HEK293T (cell line): Measurements from ENCODE around the gene AK5.
A peak's percentile ranks its signal among the peaks of the same experiment; 100 is the strongest.

Experiments used
- CTCF ChIA-PET: fragments of 350-600 bp; formaldehyde crosslinking; extraction: SDS; loops from one replicate; lab custom pipeline; 2021; ENCODE audit warnings: antibody characterized with exemption, inconsistent platforms; lab: Yijun Ruan, JAX
- POLR2A ChIA-PET: fragments of 350-600 bp; formaldehyde crosslinking; extraction: SDS; loops from one replicate; lab custom pipeline; 2020; ENCODE audit warnings: antibody characterized with exemption, inconsistent platforms; lab: Yijun Ruan, JAX
- DNase-seq: peaks from one replicate; pipeline ENCODE4 v3.0.0; 2012; ENCODE audit warnings: mixed read lengths; ENCODE audit errors: extremely low spot score
- ARNT ChIP-seq: fragments of 450-650 bp; IDR thresholded peaks from 2 replicates; pipeline ENCODE4 v1.6.1; 2017; ENCODE audit warnings: mild to moderate bottlenecking
- BHLHE40 ChIP-seq: fragments of 450-650 bp; IDR thresholded peaks from 2 replicates; pipeline ENCODE4 v1.6.1; 2016; ENCODE audit warnings: mild to moderate bottlenecking, moderate library complexity, borderline replicate concordance
- CTBP1 ChIP-seq: fragments of 450-650 bp; IDR thresholded peaks from 2 replicates; pipeline ENCODE4 v1.6.1; 2016; ENCODE audit warnings: borderline replicate concordance
- ELF4 ChIP-seq: fragments of 450-650 bp; IDR thresholded peaks from 2 replicates; pipeline ENCODE4 v1.6.1; 2017; ENCODE audit warnings: antibody characterized with exemption
- FOXA1 ChIP-seq: fragments of 450-650 bp; IDR thresholded peaks from 2 replicates; pipeline ENCODE4 v1.6.1; 2016; ENCODE audit warnings: mild to moderate bottlenecking
- FOXK2 ChIP-seq: fragments of 450-650 bp; IDR thresholded peaks from 2 replicates; pipeline ENCODE4 v1.6.1; 2016; ENCODE audit warnings: mild to moderate bottlenecking
- FOXM1 ChIP-seq: fragments of 450-650 bp; IDR thresholded peaks from 2 replicates; pipeline ENCODE4 v1.6.1; 2017; ENCODE audit warnings: mild to moderate bottlenecking, borderline replicate concordance
- HDGF ChIP-seq: fragments of 450-650 bp; IDR thresholded peaks from 2 replicates; pipeline ENCODE4 v1.6.1; 2017; ENCODE audit warnings: antibody characterized with exemption, borderline replicate concordance
- L3MBTL2 ChIP-seq: fragments of 450-650 bp; conservative IDR thresholded peaks from 2 replicates; pipeline ENCODE4 v1.6.1; 2016; ENCODE audit warnings: mild to moderate bottlenecking
- LEF1 ChIP-seq: fragments of 450-650 bp; IDR thresholded peaks from 2 replicates; pipeline ENCODE4 v1.6.1; 2017; ENCODE audit warnings: mild to moderate bottlenecking, borderline replicate concordance
- NFRKB ChIP-seq: fragments of 450-650 bp; IDR thresholded peaks from 2 replicates; pipeline ENCODE4 v1.6.1; 2016; ENCODE audit warnings: mild to moderate bottlenecking, moderate library complexity
- PKNOX1 ChIP-seq: fragments of 450-650 bp; IDR thresholded peaks from 2 replicates; pipeline ENCODE4 v1.6.1; 2016
- SP1 ChIP-seq: fragments of 450-650 bp; IDR thresholded peaks from 2 replicates; pipeline ENCODE4 v1.6.1; 2017
- SUZ12 ChIP-seq: fragments of 450-650 bp; IDR thresholded peaks from 2 replicates; pipeline ENCODE4 v1.6.1; 2016; ENCODE audit warnings: mild to moderate bottlenecking
- TARDBP ChIP-seq: fragments of 450-650 bp; IDR thresholded peaks from 2 replicates; pipeline ENCODE4 v1.6.1; 2016
- ZNF384 ChIP-seq: fragments of 450-650 bp; IDR thresholded peaks from 2 replicates; pipeline ENCODE4 v1.6.1; 2016

AK5 gene

GRCh38 chr1:77585610-77586314, 303.9 kb downstream of the AK5 start:
- no peak for TF ChIP-seq PKNOX1
- TF ChIP-seq L3MBTL2: no peak
- TF ChIP-seq FOXA1: no peak
- no peak for TF ChIP-seq TARDBP
- no peak for TF ChIP-seq FOXM1
- no peak for TF ChIP-seq BHLHE40
- no peak for TF ChIP-seq ZNF384
- POLR2A ChIA-PET: interaction anchor here (1.3 kb wide), 1 partner anchor 98 kb away, joined by 3 read pairs; no protein-coding TSS in a partner anchor
- CTCF ChIA-PET: interaction anchor here (0.8 kb wide), 1 partner anchor 13 kb away, joined by 3 read pairs; no protein-coding TSS in a partner anchor
- DNase-seq: no peak

DNA sequence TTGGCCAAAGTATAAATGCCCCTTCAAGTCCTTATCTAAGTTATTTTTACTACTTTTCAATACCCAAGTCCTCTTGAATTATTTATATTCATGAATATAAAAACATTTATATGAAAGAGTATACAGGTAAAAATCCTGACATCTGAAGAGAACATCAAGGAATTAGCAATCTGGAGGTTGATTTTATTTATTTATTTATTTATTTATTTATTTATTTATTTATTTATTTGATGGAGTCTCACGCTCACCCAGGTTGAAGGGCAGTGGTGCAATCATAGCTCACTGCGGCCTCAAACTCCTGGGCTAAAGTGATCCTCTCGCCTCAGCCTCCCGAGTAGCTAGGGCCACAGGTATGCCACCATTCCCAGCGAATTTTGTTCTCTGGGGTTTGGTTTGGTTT, 307.4 kb downstream of the AK5 start:
- ChIA-PET CTCF (interaction anchor here (0.6 kb wide), 1 partner anchor 111 kb away, joined by 4 read pairs; no protein-coding TSS in a partner anchor), POLR2A (no interaction called here)
- DNase-seq: no peak
- TF ChIP-seq TARDBP (no peak), ELF4 (no peak), SP1 (no peak), ARNT (no peak), FOXA1 (no peak), FOXM1 (no peak)

DNA sequence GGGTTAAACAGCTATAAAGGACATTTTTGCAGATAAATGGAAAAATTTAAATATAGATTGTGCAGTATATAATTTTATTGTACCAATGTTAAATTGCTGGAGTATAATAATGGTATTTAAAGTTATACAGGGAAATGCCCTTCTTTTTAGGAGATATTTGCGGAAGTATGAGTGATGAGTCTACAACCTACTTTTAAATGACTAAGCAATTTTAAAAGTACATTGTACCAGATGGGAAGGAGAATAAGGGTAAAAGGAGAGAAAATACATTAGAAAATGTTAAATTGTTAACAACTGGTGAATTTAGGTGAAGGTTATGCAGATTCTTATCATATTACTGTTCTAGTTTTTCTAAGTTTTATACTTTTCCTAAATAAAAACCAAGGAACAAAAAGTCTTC, 308.8 kb downstream of the AK5 start:
- CTCF ChIA-PET: interaction anchor here (0.7 kb wide), 1 partner anchor 157 kb away, joined by 4 read pairs; no protein-coding TSS in a partner anchor
- no peak for TF ChIP-seq L3MBTL2
- no peak for TF ChIP-seq LEF1
- no peak for TF ChIP-seq BHLHE40
- TF ChIP-seq FOXA1: no peak
- no peak for TF ChIP-seq HDGF
- TF ChIP-seq ARNT: no peak
- no peak for TF ChIP-seq NFRKB
- TF ChIP-seq CTBP1: no peak
- no peak for TF ChIP-seq SUZ12
- TF ChIP-seq FOXK2: no peak
- TF ChIP-seq ELF4: no peak
- TF ChIP-seq ZNF384: no peak
- no peak for TF ChIP-seq FOXM1
- no peak for TF ChIP-seq TARDBP
- DNase-seq: no peak
- POLR2A ChIA-PET: no interaction called here

DNA sequence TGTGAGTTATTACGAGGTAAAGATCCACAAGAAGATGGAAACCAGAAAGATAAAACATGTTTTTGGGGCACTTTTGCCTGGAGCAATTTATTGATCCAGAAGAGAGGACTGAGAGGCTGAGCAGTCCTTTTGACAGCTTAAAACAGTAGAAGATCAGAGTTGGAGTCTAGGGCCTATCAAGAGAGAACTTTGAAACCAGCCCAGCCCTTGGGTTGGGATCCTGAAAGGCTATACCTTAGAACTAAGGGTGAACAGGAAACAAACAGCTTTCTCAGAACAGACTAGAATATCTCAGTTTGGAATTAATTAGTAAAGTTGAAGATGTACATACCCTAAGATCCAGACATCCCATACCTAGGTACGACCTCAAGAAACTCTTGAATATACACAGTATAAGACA, 311.1 kb downstream of the AK5 start:
- ChIA-PET POLR2A (no interaction called here), CTCF (no interaction called here)
- DNase-seq: no peak
- no peak for TF ChIP-seq FOXA1
- TF ChIP-seq SP1: no peak
- TF ChIP-seq ARNT: no peak
- TF ChIP-seq FOXK2: no peak

GRCh38 chr1:77594366-77595112, 312.7 kb downstream of the AK5 start:
- TF ChIP-seq ZNF384 (peak; percentile 46), BHLHE40 (no peak)
- ChIA-PET CTCF (no interaction called here), POLR2A (no interaction called here)
- no peak for DNase-seq

DNA sequence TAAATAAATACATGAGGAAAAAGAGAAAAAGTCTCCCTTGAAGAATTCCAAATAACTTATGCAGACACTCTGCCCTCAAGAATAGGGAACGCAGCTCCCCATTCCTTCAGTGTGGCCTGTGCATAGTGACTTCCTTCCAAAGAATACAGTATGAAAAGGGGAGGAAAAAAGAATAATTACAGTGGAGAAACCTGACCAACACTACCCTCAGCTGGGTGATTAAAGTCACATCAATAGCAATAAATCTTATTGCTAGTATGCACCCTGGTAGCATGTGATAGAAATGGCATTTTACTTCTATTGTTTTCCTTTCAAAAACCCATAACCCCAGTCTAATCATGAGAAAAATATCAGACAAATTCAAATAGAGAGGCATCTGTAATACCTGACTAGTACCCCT, 315.5 kb downstream of the AK5 start:
- POLR2A ChIA-PET: no interaction called here
- DNase-seq: no peak
- CTCF ChIA-PET: no interaction called here
- TF ChIP-seq PKNOX1: peak; percentile 23; the same call in 1 of the 2 replicates
- TF ChIP-seq TARDBP: no peak

DNA sequence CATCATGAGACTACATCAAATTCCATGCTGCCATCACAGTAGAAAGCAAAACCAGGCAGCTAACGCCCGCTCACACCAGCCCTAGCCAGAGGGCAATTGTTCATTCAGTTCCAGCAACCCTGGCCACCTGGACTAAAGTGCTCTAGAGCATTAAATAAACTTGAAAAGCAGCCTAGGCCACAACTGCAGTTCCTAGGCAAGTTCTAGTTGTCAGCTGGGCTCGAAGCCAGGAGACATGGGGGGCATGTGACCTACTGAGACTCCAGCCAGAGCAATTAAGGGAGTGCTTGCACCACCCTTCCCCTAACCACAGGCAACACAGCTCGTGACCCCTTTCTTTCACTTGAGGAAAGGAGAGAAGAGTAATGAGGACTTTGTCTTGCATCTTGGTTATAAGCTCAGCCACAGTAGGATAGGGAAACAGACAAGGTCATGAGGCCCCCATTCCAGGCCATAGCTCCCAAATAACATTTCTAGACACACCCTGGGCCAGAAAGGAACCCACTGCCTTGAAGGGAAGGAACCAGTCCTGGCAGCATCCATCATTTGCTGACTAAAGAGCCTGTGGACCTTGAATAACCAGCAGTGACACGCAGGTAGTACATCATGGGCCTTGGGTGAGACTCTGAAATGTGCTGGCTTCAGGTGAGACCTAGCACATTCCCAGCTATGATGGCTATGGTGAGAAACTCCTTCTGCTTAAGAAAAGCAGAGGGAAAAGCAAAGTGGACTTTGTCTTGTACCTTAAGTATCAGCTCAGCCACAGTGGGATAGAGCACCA, 323.6 kb downstream of the AK5 start:
- DNase-seq: no peak
- ChIA-PET CTCF (no interaction called here), POLR2A (no interaction called here)
- TF ChIP-seq CTBP1 (no peak), L3MBTL2 (no peak), FOXK2 (no peak), TARDBP (no peak), PKNOX1 (no peak), FOXA1 (no peak), ARNT (no peak), FOXM1 (no peak), ZNF384 (no peak), BHLHE40 (no peak), LEF1 (no peak), HDGF (no peak), SP1 (no peak), ELF4 (no peak), NFRKB (no peak), SUZ12 (no peak)
